ENCODE measurements around the gene DSP. TPM values are rescaled to one million over a fixed set of nuclear protein-coding genes. Genes with fewer than 3 reads are reported as not detected.

DSP gene
- total and polyA plus RNA-seq, 2 of the 13 experiments (the other 11 are each of a cell fraction or from before 2014, with no cell fraction given): 89.8 to 117 TPM

DNA sequence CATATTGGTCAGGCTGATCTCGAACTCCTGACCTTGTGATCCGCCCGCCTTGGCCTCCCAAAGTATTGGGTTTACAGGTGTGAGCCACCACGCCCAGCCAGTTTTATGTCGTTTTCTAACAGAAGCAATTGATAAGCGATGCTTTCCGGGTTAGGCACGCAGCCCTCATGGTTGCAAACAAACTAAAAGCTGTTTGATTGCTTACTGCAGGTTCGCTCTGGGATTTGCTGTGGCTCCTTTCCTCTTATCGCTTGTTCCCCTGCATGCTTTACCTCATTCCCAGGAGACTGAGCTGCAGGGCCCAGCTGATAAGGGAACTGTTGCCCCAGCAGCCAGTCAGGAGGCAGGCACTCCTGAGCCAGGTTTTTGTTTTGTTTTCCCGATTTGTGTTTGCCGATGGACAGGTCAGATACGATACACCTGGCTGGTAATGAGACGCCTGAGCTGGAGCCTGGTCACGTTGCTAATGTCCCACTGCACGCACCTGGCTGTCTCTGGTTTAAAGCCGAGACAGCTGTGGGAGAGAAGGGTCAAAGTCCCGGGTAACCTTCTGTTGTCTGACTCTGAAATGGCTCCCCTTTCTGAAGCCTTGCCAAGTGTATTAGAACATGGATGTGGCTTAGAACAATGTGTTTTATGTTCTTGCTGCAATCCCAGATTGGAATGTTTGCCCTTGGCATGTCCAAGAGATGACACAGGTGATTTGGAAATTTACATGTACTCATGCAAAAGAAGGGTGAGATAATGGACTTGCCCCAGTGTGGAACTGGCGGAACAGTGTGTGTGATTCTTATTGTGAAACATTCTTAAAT is 19.9 kb downstream of the DSP start (continued):
- TF ChIP-seq, protein P1, sequence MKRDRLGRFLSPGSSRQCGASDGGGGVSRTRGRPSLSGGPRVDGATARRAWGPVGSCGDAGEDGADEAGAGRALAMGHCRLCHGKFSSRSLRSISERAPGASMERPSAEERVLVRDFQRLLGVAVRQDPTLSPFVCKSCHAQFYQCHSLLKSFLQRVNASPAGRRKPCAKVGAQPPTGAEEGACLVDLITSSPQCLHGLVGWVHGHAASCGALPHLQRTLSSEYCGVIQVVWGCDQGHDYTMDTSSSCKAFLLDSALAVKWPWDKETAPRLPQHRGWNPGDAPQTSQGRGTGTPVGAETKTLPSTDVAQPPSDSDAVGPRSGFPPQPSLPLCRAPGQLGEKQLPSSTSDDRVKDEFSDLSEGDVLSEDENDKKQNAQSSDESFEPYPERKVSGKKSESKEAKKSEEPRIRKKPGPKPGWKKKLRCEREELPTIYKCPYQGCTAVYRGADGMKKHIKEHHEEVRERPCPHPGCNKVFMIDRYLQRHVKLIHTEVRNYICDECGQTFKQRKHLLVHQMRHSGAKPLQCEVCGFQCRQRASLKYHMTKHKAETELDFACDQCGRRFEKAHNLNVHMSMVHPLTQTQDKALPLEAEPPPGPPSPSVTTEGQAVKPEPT (CRISPR knock-in tag; IDR thresholded peaks at IDR 0.05; ENCODE audit: low read depth): peak; percentile 92
- TF ChIP-seq, protein P2, sequence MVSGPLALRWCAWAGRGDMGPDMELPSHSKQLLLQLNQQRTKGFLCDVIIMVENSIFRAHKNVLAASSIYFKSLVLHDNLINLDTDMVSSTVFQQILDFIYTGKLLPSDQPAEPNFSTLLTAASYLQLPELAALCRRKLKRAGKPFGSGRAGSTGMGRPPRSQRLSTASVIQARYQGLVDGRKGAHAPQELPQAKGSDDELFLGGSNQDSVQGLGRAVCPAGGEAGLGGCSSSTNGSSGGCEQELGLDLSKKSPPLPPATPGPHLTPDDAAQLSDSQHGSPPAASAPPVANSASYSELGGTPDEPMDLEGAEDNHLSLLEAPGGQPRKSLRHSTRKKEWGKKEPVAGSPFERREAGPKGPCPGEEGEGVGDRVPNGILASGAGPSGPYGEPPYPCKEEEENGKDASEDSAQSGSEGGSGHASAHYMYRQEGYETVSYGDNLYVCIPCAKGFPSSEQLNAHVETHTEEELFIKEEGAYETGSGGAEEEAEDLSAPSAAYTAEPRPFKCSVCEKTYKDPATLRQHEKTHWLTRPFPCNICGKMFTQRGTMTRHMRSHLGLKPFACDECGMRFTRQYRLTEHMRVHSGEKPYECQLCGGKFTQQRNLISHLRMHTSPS (CRISPR knock-in tag; IDR thresholded peaks at IDR 0.05; ENCODE audit: low read depth): no peak
- TF ChIP-seq ZNF264 (CRISPR knock-in tag; IDR thresholded peaks at IDR 0.05) (peak; percentile 69), NFIB (CRISPR knock-in tag; IDR thresholded peaks at IDR 0.05; ENCODE audit: borderline replicate concordance) (no peak), NR3C1 (CRISPR knock-in tag; IDR thresholded peaks at IDR 0.05) (no peak), ZNF547 (CRISPR knock-in tag; IDR thresholded peaks at IDR 0.05) (peak; percentile 47; the same call in 1 of the 2 replicates), CBX5 (CRISPR knock-in tag; IDR thresholded peaks at IDR 0.05; ENCODE audit: borderline replicate concordance) (peak; percentile 81; the same call in 1 of the 2 replicates), ZBTB7A (CRISPR knock-in tag; IDR thresholded peaks at IDR 0.05) (no peak), ZNF616 (CRISPR knock-in tag; IDR thresholded peaks at IDR 0.05; ENCODE audit: low read depth) (no peak), MXI1 (IDR thresholded peaks at IDR 0.05; ENCODE audit: borderline replicate concordance, low read depth, low read length) (peak; percentile 92; the same call in 1 of the 3 replicates), STAT5B (CRISPR knock-in tag; IDR thresholded peaks at IDR 0.05) (peak; percentile 93; the same call in 1 of the 2 replicates), JUND (CRISPR knock-in tag; IDR thresholded peaks at IDR 0.05) (peak; percentile 82), CCAR2 (optimal IDR thresholded peaks at IDR 0.05; ENCODE audit: low read depth, low read length) (peak; percentile 62), SPEN (CRISPR knock-in tag; IDR thresholded peaks at IDR 0.05; ENCODE audit: low read depth) (peak; percentile 92), ZNF207 (IDR thresholded peaks at IDR 0.05; ENCODE audit: borderline replicate concordance) (no peak), ZNF816 (CRISPR knock-in tag; IDR thresholded peaks at IDR 0.05; ENCODE audit: borderline replicate concordance) (peak; percentile 96)
- TF ChIP-seq, protein P3, sequence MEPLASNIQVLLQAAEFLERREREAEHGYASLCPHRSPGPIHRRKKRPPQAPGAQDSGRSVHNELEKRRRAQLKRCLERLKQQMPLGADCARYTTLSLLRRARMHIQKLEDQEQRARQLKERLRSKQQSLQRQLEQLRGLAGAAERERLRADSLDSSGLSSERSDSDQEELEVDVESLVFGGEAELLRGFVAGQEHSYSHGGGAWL (CRISPR knock-in tag; IDR thresholded peaks at IDR 0.05): 0 out of 2 replicates have a peak, but pooled peaks have one; percentile 51
- TF ChIP-seq, protein P4, sequence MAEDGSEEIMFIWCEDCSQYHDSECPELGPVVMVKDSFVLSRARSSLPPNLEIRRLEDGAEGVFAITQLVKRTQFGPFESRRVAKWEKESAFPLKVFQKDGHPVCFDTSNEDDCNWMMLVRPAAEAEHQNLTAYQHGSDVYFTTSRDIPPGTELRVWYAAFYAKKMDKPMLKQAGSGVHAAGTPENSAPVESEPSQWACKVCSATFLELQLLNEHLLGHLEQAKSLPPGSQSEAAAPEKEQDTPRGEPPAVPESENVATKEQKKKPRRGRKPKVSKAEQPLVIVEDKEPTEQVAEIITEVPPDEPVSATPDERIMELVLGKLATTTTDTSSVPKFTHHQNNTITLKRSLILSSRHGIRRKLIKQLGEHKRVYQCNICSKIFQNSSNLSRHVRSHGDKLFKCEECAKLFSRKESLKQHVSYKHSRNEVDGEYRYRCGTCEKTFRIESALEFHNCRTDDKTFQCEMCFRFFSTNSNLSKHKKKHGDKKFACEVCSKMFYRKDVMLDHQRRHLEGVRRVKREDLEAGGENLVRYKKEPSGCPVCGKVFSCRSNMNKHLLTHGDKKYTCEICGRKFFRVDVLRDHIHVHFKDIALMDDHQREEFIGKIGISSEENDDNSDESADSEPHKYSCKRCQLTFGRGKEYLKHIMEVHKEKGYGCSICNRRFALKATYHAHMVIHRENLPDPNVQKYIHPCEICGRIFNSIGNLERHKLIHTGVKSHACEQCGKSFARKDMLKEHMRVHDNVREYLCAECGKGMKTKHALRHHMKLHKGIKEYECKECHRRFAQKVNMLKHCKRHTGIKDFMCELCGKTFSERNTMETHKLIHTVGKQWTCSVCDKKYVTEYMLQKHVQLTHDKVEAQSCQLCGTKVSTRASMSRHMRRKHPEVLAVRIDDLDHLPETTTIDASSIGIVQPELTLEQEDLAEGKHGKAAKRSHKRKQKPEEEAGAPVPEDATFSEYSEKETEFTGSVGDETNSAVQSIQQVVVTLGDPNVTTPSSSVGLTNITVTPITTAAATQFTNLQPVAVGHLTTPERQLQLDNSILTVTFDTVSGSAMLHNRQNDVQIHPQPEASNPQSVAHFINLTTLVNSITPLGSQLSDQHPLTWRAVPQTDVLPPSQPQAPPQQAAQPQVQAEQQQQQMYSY (CRISPR knock-in tag; IDR thresholded peaks at IDR 0.05): peak; percentile 98
- TF ChIP-seq, protein P5, sequence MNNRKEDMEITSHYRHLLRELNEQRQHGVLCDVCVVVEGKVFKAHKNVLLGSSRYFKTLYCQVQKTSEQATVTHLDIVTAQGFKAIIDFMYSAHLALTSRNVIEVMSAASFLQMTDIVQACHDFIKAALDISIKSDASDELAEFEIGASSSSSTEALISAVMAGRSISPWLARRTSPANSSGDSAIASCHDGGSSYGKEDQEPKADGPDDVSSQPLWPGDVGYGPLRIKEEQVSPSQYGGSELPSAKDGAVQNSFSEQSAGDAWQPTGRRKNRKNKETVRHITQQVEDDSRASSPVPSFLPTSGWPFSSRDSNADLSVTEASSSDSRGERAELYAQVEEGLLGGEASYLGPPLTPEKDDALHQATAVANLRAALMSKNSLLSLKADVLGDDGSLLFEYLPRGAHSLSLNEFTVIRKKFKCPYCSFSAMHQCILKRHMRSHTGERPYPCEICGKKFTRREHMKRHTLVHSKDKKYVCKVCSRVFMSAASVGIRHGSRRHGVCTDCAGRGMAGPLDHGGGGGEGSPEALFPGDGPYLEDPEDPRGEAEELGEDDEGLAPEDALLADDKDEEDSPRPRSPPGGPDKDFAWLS (CRISPR knock-in tag; IDR thresholded peaks at IDR 0.05; ENCODE audit: borderline replicate concordance): 0 out of 2 replicates have a peak, but pooled peaks have one; percentile 73
